ENCODE data around the gene LARGE2.

The LARGE2 gene

DNA sequence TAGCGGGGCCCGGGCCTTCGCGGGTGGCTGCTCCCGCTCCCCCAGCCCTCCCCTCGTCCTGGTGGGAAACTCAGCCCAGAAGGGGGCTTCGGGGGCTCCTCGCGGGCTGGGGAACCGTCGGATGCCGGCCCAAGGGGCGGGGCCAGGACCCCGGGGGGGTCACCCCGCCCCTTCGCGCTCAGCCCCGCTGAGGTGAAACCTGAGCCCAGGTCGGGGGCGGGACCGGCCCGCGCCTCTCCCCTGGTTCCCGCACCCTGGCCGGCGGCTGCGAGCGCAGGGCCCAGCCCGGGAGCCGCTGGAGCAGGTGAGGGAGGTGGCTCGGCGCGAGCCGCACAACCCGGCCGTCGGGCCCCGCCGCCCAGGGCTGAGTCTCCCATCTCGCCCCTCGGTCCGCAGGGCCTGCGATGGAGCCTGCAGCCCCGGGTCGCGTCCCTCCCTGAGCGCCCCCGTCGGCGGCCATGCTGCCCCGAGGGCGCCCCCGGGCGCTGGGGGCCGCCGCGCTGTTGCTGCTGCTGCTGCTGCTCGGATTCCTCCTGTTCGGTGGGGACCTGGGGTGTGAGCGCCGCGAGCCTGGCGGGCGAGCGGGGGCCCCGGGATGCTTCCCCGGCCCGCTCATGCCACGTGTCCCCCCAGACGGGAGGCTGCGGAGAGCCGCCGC lies at the start of gene LARGE2:
TSS of gene LARGE2 (plus strand) at position 232 of the 658 bp plus-strand sequence. CDS start at position 459, 227 bp downstream.
- H3K36me3 ChIP-seq = peaks cover 3% of the 10 kb centered on the region; the same call in 1 of the 2 replicates
- no peak for TF ChIP-seq CTCF (IDR thresholded peaks at IDR 0.05; ENCODE audit: low read depth, low read length)
- peak within 1 kb of the TSS; percentile 80 for H3K27ac ChIP-seq
- H3K27me3 ChIP-seq (ENCODE audit: insufficient read depth, low read depth, severe bottlenecking) = no peaks in the 10 kb centered on the region
- H3K9me3 ChIP-seq (ENCODE audit: severe bottlenecking) = no peaks in the 10 kb centered on the region
- H3K4me3 ChIP-seq (ENCODE audit: low read depth, low read length) = peak within 1 kb of the TSS; percentile 64
- peak; percentile 76 for DNase-seq

DNA sequence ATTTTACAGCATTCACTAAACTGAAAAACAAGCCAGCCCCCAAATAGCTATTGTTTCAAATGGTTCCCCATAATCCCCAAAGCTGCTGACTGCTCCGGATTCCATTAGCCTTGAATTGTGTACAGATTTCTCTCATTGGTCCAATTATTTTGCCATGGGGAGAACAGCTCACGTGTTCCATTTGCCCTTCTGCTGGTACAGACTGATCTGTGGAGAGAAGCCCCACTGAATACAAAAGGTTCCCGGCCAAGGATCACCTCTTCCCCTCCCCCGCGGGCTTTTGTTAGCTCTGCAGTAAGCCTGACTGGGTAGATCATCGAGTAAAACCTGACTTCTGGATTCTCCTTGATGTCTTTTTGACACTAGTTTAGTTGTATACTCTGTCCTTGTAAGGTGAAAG lies 46.1 kb upstream of the LARGE2 start:
- Histone ChIP-seq H3K36me3 (peaks cover 17% of the 10 kb centered on the region), H3K27me3 (ENCODE audit: insufficient read depth, low read depth, severe bottlenecking) (no peaks in the 10 kb centered on the region), H3K4me3 (ENCODE audit: low read depth, low read length) (no peak overlapping the region), H3K9me3 (ENCODE audit: severe bottlenecking) (no peaks in the 10 kb centered on the region), H3K27ac (no peak overlapping the region; the same call in 1 of the 2 replicates)
- no peak for TF ChIP-seq CTCF (IDR thresholded peaks at IDR 0.05; ENCODE audit: low read depth, low read length)
- DNase-seq = no peak

GRCh38 chr11:45877221-45877620 lies 45.2 kb upstream of the LARGE2 start:
- no peaks in the 10 kb centered on the region for H3K9me3 ChIP-seq (ENCODE audit: severe bottlenecking)
- no peak overlapping the region for H3K4me3 ChIP-seq (ENCODE audit: low read depth, low read length)
- H3K27ac ChIP-seq = no peak overlapping the region
- H3K36me3 ChIP-seq = peaks cover 15% of the 10 kb centered on the region
- no peak for DNase-seq
- H3K27me3 ChIP-seq (ENCODE audit: insufficient read depth, low read depth, severe bottlenecking) = no peaks in the 10 kb centered on the region
- no peak for TF ChIP-seq CTCF (IDR thresholded peaks at IDR 0.05; ENCODE audit: low read depth, low read length)

- H3K36me3 ChIP-seq = peaks cover 14% of the 10 kb centered on the region
- H3K4me3 ChIP-seq (ENCODE audit: low read depth, low read length) = no peak overlapping the region
- TF ChIP-seq CTCF (IDR thresholded peaks at IDR 0.05; ENCODE audit: low read depth, low read length) = no peak
- no peak overlapping the region for H3K27ac ChIP-seq
- H3K27me3 ChIP-seq (ENCODE audit: insufficient read depth, low read depth, severe bottlenecking) = no peaks in the 10 kb centered on the region
- H3K9me3 ChIP-seq (ENCODE audit: severe bottlenecking) = no peaks in the 10 kb centered on the region
- no peak for DNase-seq
These were observed 44.6 kb upstream of the LARGE2 start for GRCh38 chr11:45877845-45878244.

- Histone ChIP-seq H3K4me3 (ENCODE audit: low read depth, low read length) (no peak overlapping the region), H3K27me3 (ENCODE audit: insufficient read depth, low read depth, severe bottlenecking) (no peaks in the 10 kb centered on the region), H3K36me3 (peaks cover 3% of the 10 kb centered on the region), H3K9me3 (ENCODE audit: severe bottlenecking) (no peaks in the 10 kb centered on the region), H3K27ac (no peak overlapping the region)
- no peak for TF ChIP-seq CTCF (IDR thresholded peaks at IDR 0.05; ENCODE audit: low read depth, low read length)
- no peak for DNase-seq
These were observed 42.4 kb upstream of the LARGE2 start for GRCh38 chr11:45879803-45880686.
